Thyroid gland (tissue), 4 donors: ENCODE data around the gene MARCHF9.
A peak's percentile ranks its signal among the peaks of the same experiment; 100 is the strongest.

Experiments used
- POLR2A ChIP-seq, 2 donors: fragments of 450-650 bp; IDR thresholded peaks; one replicate each; pipeline ENCODE4 v1.6.1; 2017; ENCODE audit warnings: antibody characterized with exemption in 2 of 2, mild to moderate bottlenecking in 2 of 2, moderate library complexity in 1 of 2
- TF ChIP-seq, protein P1 (sequence below), 6 experiments: fragments of 200-600 bp in 3 of 6; fragments of 450-650 bp in 3 of 6; sonication (generic) in 3 of 6; IDR thresholded peaks; one replicate each; pipeline ENCODE4 v1.5.1; 2016 to 2019; ENCODE audit warnings: antibody characterized with exemption in 6 of 6, mild to moderate bottlenecking in 2 of 6, inconsistent platforms in 1 of 6, moderate library complexity in 1 of 6

DNA sequence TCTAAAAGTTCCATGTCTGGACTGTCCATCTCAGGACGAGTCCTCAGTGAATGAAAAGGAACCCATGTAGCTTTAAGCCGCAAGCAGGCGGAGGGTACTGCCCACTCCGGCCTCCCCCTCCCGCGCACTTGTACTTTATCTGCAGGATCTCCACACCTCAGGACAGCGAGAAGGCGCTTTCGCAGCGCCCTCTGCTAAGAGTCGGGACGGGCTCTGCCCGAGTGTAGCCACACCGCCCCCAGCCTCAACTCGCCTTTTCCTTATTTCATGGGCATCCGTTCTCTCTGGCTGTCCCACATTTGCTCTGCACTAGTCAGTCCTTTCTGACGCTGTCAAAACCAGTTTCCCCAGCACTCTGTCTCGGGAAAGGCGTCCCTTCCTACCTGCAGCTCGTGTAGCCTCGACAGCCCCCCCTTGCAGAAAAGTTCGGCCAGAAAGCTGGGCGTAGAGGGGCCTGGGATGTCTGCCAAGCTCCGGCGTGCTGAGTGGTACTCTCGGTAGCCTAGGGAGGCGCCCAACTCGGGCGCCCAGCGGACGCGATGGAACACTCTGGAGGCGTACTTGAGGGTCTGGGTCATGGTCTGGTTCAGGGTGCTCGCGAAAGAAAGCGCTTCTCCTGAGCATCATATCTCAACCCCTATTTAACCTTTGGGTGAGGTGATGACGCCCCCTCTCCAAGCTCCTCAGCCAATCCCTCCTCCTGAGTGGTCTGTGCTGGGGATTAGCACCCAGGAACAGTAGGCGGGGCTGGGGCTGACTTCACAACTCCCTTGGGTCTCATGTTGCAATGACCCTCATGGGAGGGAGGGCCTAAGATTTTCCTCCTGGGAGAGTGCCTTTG, 11.8 kb downstream of the MARCHF9 start, which contains the start of gene CYP27B1:
- TF ChIP-seq, protein P1, sequence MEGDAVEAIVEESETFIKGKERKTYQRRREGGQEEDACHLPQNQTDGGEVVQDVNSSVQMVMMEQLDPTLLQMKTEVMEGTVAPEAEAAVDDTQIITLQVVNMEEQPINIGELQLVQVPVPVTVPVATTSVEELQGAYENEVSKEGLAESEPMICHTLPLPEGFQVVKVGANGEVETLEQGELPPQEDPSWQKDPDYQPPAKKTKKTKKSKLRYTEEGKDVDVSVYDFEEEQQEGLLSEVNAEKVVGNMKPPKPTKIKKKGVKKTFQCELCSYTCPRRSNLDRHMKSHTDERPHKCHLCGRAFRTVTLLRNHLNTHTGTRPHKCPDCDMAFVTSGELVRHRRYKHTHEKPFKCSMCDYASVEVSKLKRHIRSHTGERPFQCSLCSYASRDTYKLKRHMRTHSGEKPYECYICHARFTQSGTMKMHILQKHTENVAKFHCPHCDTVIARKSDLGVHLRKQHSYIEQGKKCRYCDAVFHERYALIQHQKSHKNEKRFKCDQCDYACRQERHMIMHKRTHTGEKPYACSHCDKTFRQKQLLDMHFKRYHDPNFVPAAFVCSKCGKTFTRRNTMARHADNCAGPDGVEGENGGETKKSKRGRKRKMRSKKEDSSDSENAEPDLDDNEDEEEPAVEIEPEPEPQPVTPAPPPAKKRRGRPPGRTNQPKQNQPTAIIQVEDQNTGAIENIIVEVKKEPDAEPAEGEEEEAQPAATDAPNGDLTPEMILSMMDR (IDR thresholded peaks at IDR 0.05), result no peak
- TF ChIP-seq POLR2A (IDR thresholded peaks at IDR 0.05), result peak in 1 of 2 donors; percentile 3
